Measurements from ENCODE around the gene ZNF516.

Gene ZNF516

GRCh38 chr18:76394780-76395476 lies 100.1 kb downstream of the ZNF516 start (continued):
- TF ChIP-seq CSRNP3 (CRISPR knock-in tag; IDR thresholded peaks at IDR 0.05) (no peak), ESRRG (CRISPR knock-in tag; IDR thresholded peaks at IDR 0.05) (no peak), ZC3H10 (CRISPR knock-in tag; IDR thresholded peaks at IDR 0.05) (no peak), ARNTL (CRISPR knock-in tag; IDR thresholded peaks at IDR 0.05; ENCODE audit: borderline replicate concordance, low read depth) (no peak), ZFP3 (CRISPR knock-in tag; IDR thresholded peaks at IDR 0.05) (no peak)

GRCh38 chr18:76392349-76392748 lies 102.7 kb downstream of the ZNF516 start:
- no peak for ATAC-seq
- TF ChIP-seq PPARA (CRISPR knock-in tag; IDR thresholded peaks at IDR 0.05; ENCODE audit: borderline replicate concordance) (no peak), ZFP30 (CRISPR knock-in tag; IDR thresholded peaks at IDR 0.05) (no peak), SNAI2 (CRISPR knock-in tag; IDR thresholded peaks at IDR 0.05) (no peak), ZC3H10 (CRISPR knock-in tag; IDR thresholded peaks at IDR 0.05) (no peak), CSDC2 (CRISPR knock-in tag; IDR thresholded peaks at IDR 0.05) (no peak), CSRNP3 (CRISPR knock-in tag; IDR thresholded peaks at IDR 0.05) (no peak), ZNF8 (CRISPR knock-in tag; IDR thresholded peaks at IDR 0.05) (no peak), OSR1 (CRISPR knock-in tag; IDR thresholded peaks at IDR 0.05) (no peak), ZNF70 (CRISPR knock-in tag; IDR thresholded peaks at IDR 0.05) (no peak), TCF4 (CRISPR knock-in tag; IDR thresholded peaks at IDR 0.05; ENCODE audit: borderline replicate concordance) (no peak), TSHZ2 (CRISPR knock-in tag; IDR thresholded peaks at IDR 0.05) (no peak), GLIS3 (CRISPR knock-in tag; IDR thresholded peaks at IDR 0.05) (no peak), BACH2 (CRISPR knock-in tag; IDR thresholded peaks at IDR 0.05; ENCODE audit: borderline replicate concordance) (no peak), ISL1 (CRISPR knock-in tag; IDR thresholded peaks at IDR 0.05) (no peak), ESRRG (CRISPR knock-in tag; IDR thresholded peaks at IDR 0.05) (no peak)
- TF ChIP-seq, protein P1, sequence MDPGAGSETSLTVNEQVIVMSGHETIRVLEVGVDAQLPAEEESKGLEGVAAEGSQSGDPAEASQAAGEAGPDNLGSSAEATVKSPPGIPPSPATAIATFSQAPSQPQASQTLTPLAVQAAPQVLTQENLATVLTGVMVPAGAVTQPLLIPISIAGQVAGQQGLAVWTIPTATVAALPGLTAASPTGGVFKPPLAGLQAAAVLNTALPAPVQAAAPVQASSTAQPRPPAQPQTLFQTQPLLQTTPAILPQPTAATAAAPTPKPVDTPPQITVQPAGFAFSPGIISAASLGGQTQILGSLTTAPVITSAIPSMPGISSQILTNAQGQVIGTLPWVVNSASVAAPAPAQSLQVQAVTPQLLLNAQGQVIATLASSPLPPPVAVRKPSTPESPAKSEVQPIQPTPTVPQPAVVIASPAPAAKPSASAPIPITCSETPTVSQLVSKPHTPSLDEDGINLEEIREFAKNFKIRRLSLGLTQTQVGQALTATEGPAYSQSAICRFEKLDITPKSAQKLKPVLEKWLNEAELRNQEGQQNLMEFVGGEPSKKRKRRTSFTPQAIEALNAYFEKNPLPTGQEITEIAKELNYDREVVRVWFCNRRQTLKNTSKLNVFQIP (CRISPR knock-in tag; IDR thresholded peaks at IDR 0.05; ENCODE audit: borderline replicate concordance, low read depth) = no peak

DNA sequence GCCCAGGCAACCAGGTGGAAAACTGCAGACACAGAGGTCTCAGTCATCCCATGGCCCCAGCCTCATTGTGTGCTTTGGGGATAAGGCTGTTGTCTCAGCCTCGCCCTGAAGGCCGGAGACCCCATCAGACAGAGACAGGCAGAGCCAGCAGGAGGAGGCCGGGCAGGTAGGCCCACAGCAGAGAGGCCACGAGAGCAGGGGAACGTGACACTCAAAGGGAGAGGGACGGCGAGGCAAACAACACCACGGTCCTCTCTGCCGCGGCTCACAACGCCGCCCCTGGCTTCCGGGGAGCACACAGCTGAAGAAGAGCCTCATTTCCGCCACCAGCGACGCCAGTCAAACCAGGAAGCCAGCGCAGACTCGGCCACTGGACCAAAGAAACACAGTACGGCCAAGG lies 103.3 kb downstream of the ZNF516 start:
- ATAC-seq = no peak
- TF ChIP-seq, protein P1 (CRISPR knock-in tag; IDR thresholded peaks at IDR 0.05; ENCODE audit: borderline replicate concordance, low read depth) = no peak
- TF ChIP-seq ISL1 (CRISPR knock-in tag; IDR thresholded peaks at IDR 0.05) = no peak

DNA sequence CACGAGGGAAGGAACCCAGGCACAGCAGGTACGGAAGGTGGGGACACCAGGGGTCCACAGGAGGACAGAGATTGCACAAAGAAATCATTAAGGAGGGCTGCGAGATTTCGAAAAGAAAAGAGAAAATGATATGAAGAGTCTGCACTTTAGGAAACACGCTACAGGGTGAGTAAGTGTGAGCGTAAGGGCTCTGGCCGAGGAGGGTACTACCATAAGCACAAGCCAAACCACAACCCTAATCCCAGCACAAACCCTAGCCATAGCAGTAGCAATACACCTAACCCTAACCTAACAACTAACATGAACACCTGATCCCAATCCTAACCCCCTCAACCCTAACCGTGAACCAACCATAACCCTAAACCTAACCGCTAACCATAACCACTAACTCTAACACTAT lies 104.0 kb downstream of the ZNF516 start:
- no peak for ATAC-seq
- TF ChIP-seq, protein P1 (CRISPR knock-in tag; IDR thresholded peaks at IDR 0.05; ENCODE audit: borderline replicate concordance, low read depth) = no peak
- no peak for TF ChIP-seq ESRRG (CRISPR knock-in tag; IDR thresholded peaks at IDR 0.05)
- no peak for TF ChIP-seq RARB (CRISPR knock-in tag; IDR thresholded peaks at IDR 0.05)
- no peak for TF ChIP-seq OSR1 (CRISPR knock-in tag; IDR thresholded peaks at IDR 0.05)
- TF ChIP-seq ZFP3 (CRISPR knock-in tag; IDR thresholded peaks at IDR 0.05) = no peak
